Left ventricle myocardium inferior (tissue), 1 donor: Measurements from ENCODE around the gene HSPA6. TPM values are rescaled to one million over a fixed set of nuclear protein-coding genes. Genes with fewer than 3 reads are reported as not detected.

Experiments
- DNase-seq: peaks from one replicate; pipeline ENCODE4 v3.0.0-alpha.2; 2020
- H3K27ac ChIP-seq: fragments of 200-600 bp; replicated peaks from 2 replicates; pipeline ENCODE4 v1.8.0; 2021
- H3K27me3 ChIP-seq: fragments of 200-600 bp; 2 replicates; pipeline ENCODE4 v1.8.0; 2021; ENCODE audit warnings: low read depth
- H3K36me3 ChIP-seq: fragments of 200-600 bp; 2 replicates; pipeline ENCODE4 v1.8.0; 2021
- H3K4me1 ChIP-seq: fragments of 200-600 bp; 2 replicates; pipeline ENCODE4 v1.8.0; 2021
- H3K4me3 ChIP-seq: fragments of 200-600 bp; 2 replicates; pipeline ENCODE4 v1.8.0; 2021; ENCODE audit warnings: mild to moderate bottlenecking, moderate library complexity
- H3K9me3 ChIP-seq: fragments of 200-600 bp; replicated peaks from 2 replicates; pipeline ENCODE4 v1.8.0; 2021
- CTCF ChIP-seq: fragments of 200-600 bp; IDR thresholded peaks from 2 replicates; pipeline ENCODE4 v1.8.0; 2021; ENCODE audit warnings: antibody characterized with exemption, mild to moderate bottlenecking, borderline replicate concordance
- intact Hi-C: fragments of 100-400 bp; cut with micrococcal nuclease; formaldehyde crosslinking; loops from one replicate; pipeline ENCODE4 v1.11.0; 2022
- total RNA-seq: library from RNA; stranded (reverse); fragmentation: NEBNext Ultra II Directional; extraction: Animal tissue kit (Norgen Biotek cat#: 25700); gene quantifications from one replicate; pipeline ENCODE4 v1.2.1, GENCODE V29; 2021
- donor health status: DM: no; HTN: yes; CAD: no; lungs with severe emphysema.

Gene HSPA6
- total RNA-seq, 1 donor from 2014 or later, result 0.58 TPM

GRCh38 chr1:161499099-161500039 is 25.0 kb upstream of the HSPA6 start:
- DNase-seq, result no peak
- peaks cover 57% of the 10 kb centered on the region for H3K27me3 ChIP-seq
- no peaks in the 10 kb centered on the region for H3K9me3 ChIP-seq
- no peak for TF ChIP-seq CTCF
- H3K36me3 ChIP-seq, result no peaks in the 10 kb centered on the region
- peak overlapping the region; percentile 34 for H3K27ac ChIP-seq
- intact Hi-C loops, result no loop called here
- H3K4me1 ChIP-seq, result no peaks in the 10 kb centered on the region
- no peak overlapping the region for H3K4me3 ChIP-seq

GRCh38 chr1:161501234-161501633 is 23.1 kb upstream of the HSPA6 start:
- no peak for TF ChIP-seq CTCF
- Histone ChIP-seq H3K36me3 (no peaks in the 10 kb centered on the region), H3K27me3 (peaks cover 74% of the 10 kb centered on the region), H3K9me3 (no peaks in the 10 kb centered on the region), H3K4me3 (no peak overlapping the region), H3K27ac (no peak overlapping the region), H3K4me1 (no peaks in the 10 kb centered on the region)
- intact Hi-C loops, result no loop called here
- no peak for DNase-seq

- Histone ChIP-seq H3K27ac (no peak overlapping the region), H3K27me3 (peaks cover 77% of the 10 kb centered on the region), H3K36me3 (no peaks in the 10 kb centered on the region), H3K4me3 (no peak overlapping the region), H3K9me3 (no peaks in the 10 kb centered on the region), H3K4me1 (no peaks in the 10 kb centered on the region)
- no peak for TF ChIP-seq CTCF
- no peak for DNase-seq
- intact Hi-C loops, result no loop called here
Observed at GRCh38 chr1:161502181-161502580, 22.2 kb upstream of the HSPA6 start.

GRCh38 chr1:161502641-161503393 is 21.5 kb upstream of the HSPA6 start:
- no peaks in the 10 kb centered on the region for H3K9me3 ChIP-seq
- no peaks in the 10 kb centered on the region for H3K36me3 ChIP-seq
- intact Hi-C loops, result no loop called here
- H3K4me1 ChIP-seq, result no peaks in the 10 kb centered on the region
- DNase-seq, result no peak
- peaks cover 74% of the 10 kb centered on the region for H3K27me3 ChIP-seq
- no peak for TF ChIP-seq CTCF
- no peak overlapping the region for H3K4me3 ChIP-seq
- no peak overlapping the region for H3K27ac ChIP-seq

- intact Hi-C loops, result no loop called here
- TF ChIP-seq CTCF, result no peak
- Histone ChIP-seq H3K27me3 (peaks cover 73% of the 10 kb centered on the region), H3K9me3 (no peaks in the 10 kb centered on the region), H3K4me1 (no peaks in the 10 kb centered on the region), H3K4me3 (no peak overlapping the region), H3K27ac (no peak overlapping the region), H3K36me3 (no peaks in the 10 kb centered on the region)
- DNase-seq, result no peak
Observed at GRCh38 chr1:161503394-161503748, 21.0 kb upstream of the HSPA6 start.
